ENCODE measurements around the gene GNB1. TPM values are rescaled to one million over a fixed set of nuclear protein-coding genes. Genes with fewer than 3 reads are reported as not detected.
"Not testable (repeated sequence)": the region's sequence is repeated elsewhere in the genome, so short reads cannot be mapped to it uniquely, and the experiment has no call there.

Gene GNB1
- polyA plus RNA-seq, 1 of the 3 experiments (the other 2 are of a cell fraction), result 355 TPM

- Histone ChIP-seq H4K20me1 (ENCODE audit: insufficient read depth) (no peaks in the 10 kb centered on the region), H3K4me3 (ENCODE audit: low read depth in 2 of 2, low read length in 1 of 2) (no peak overlapping the region), H3K27ac (ENCODE audit: low read depth in 2 of 2, low read length in 1 of 2) (no peak overlapping the region), H3K4me1 (ENCODE audit: control insufficient read depth in 1 of 2, insufficient read depth in 2 of 2, low read depth in 1 of 2, low read length in 1 of 2) (no peaks in the 10 kb centered on the region), H3K9me2 (no peaks in the 10 kb centered on the region), H3K4me2 (no peak overlapping the region), H3K9ac (no peak overlapping the region), H3K79me2 (ENCODE audit: insufficient read depth) (no peaks in the 10 kb centered on the region), H3F3A (replicated peaks; ENCODE audit: insufficient read depth) (peaks cover 12% of the 10 kb centered on the region), H3K9me3 (no peaks in the 10 kb centered on the region), H3K27me3 (ENCODE audit: insufficient read depth) (no peaks in the 10 kb centered on the region), H3K36me3 (replicated peaks in 1 of 2; ENCODE audit: control insufficient read depth in 1 of 2, insufficient read depth in 2 of 2, low read length in 1 of 2) (no peaks in the 10 kb centered on the region), H2AFZ (ENCODE audit: low read depth) (no peak overlapping the region)
- ChIA-PET CTCF (no interaction called here), POLR2A (interaction anchor here (0.6 kb wide), 1 partner anchor 10 kb away, joined by 5 read pairs; no protein-coding TSS in a partner anchor)
- TF ChIP-seq FOXM1 (IDR thresholded peaks at IDR 0.05; ENCODE audit: low read depth), result no peak
- no peak for TF ChIP-seq GABPA (IDR thresholded peaks at IDR 0.05; ENCODE audit: low read depth)
- no peak for TF ChIP-seq PBX3 (IDR thresholded peaks at IDR 0.05)
- TF ChIP-seq NRF1 (IDR thresholded peaks at IDR 0.05; ENCODE audit: low read depth, low read length), result no peak
- no peak for TF ChIP-seq FOXJ3 (CRISPR knock-in tag; IDR thresholded peaks at IDR 0.05)
- TF ChIP-seq SMC3 (IDR thresholded peaks at IDR 0.05; ENCODE audit: low read depth, low read length), result no peak
- TF ChIP-seq, protein P1, sequence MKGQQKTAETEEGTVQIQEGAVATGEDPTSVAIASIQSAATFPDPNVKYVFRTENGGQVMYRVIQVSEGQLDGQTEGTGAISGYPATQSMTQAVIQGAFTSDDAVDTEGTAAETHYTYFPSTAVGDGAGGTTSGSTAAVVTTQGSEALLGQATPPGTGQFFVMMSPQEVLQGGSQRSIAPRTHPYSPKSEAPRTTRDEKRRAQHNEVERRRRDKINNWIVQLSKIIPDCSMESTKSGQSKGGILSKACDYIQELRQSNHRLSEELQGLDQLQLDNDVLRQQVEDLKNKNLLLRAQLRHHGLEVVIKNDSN (IDR thresholded peaks at IDR 0.05; ENCODE audit: borderline replicate concordance, low read depth), result no peak
- TF ChIP-seq FOSL2 (IDR thresholded peaks at IDR 0.05; ENCODE audit: borderline replicate concordance, low read depth), result no peak
- peak; percentile 41 for DNase-seq
- WGBS (ENCODE audit: low lambda C conversion rate), result 41% methylated on average over 15 of the region's 16 CpGs
Measured at GRCh38 chr1:1937549-1938275, 46.8 kb upstream of the GNB1 start.

GRCh38 chr1:1937061-1937460, 46.2 kb upstream of the GNB1 start:
- Histone ChIP-seq H3K4me2 (no peak overlapping the region), H3K36me3 (replicated peaks in 1 of 2; ENCODE audit: control insufficient read depth in 1 of 2, insufficient read depth in 2 of 2, low read length in 1 of 2) (no peaks in the 10 kb centered on the region), H3K27ac (ENCODE audit: low read depth in 2 of 2, low read length in 1 of 2) (no peak overlapping the region), H3K4me1 (ENCODE audit: control insufficient read depth in 1 of 2, insufficient read depth in 2 of 2, low read depth in 1 of 2, low read length in 1 of 2) (no peaks in the 10 kb centered on the region), H4K20me1 (ENCODE audit: insufficient read depth) (no peaks in the 10 kb centered on the region), H2AFZ (ENCODE audit: low read depth) (no peak overlapping the region), H3K9me3 (no peaks in the 10 kb centered on the region), H3K27me3 (ENCODE audit: insufficient read depth) (no peaks in the 10 kb centered on the region), H3K9me2 (no peaks in the 10 kb centered on the region), H3F3A (replicated peaks; ENCODE audit: insufficient read depth) (peaks cover 12% of the 10 kb centered on the region), H3K79me2 (ENCODE audit: insufficient read depth) (no peaks in the 10 kb centered on the region), H3K9ac (no peak overlapping the region), H3K4me3 (ENCODE audit: low read depth in 2 of 2, low read length in 1 of 2) (no peak overlapping the region)
- 41% methylated on average over 9 of the region's 15 CpGs for WGBS (ENCODE audit: low lambda C conversion rate)
- POLR2A ChIA-PET, result no interaction called here
- CTCF ChIA-PET, result interaction anchor here (1.3 kb wide), 1 partner anchor 112 kb away, joined by 3 read pairs; no protein-coding TSS in a partner anchor
- no peak for TF ChIP-seq PBX3 (IDR thresholded peaks at IDR 0.05)
- TF ChIP-seq POLR2AphosphoS5 (IDR thresholded peaks at IDR 0.05; ENCODE audit: low read depth, low read length), result no peak
- TF ChIP-seq YY1 (IDR thresholded peaks at IDR 0.05; ENCODE audit: low read depth), result no peak
- no peak for TF ChIP-seq EP300 (IDR thresholded peaks at IDR 0.05; ENCODE audit: borderline replicate concordance in 1 of 2, low read depth in 1 of 2, low read length in 1 of 2)
- TF ChIP-seq FOXM1 (IDR thresholded peaks at IDR 0.05; ENCODE audit: low read depth), result no peak
- DNase-seq, result no peak

DNA sequence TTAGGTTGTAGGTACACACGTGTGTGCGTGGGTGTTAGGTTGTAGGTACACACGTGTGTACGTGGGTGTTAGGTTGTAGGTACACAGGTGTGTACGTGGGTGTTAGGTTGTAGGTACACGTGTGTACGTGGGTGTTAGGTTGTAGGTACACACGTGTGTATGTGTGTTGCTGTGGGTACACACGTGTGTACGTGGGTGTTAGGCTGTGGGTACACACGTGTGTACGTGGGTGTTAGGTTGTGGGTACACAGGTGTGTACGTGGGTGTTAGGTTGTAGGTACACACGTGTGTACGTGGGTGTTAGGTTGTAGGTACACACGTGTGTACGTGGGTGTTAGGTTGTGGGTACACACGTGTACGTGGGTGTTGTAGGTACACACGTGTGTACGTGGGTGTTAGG, 44.0 kb upstream of the GNB1 start:
- H3K79me2 ChIP-seq (ENCODE audit: insufficient read depth); H3K9ac ChIP-seq; H3K36me3 ChIP-seq (replicated peaks in 1 of 2; ENCODE audit: control insufficient read depth in 1 of 2, insufficient read depth in 2 of 2, low read length in 1 of 2); H4K20me1 ChIP-seq (ENCODE audit: insufficient read depth); POLR2A ChIA-PET; H3K4me1 ChIP-seq (ENCODE audit: control insufficient read depth in 1 of 2, insufficient read depth in 2 of 2, low read depth in 1 of 2, low read length in 1 of 2); H3K27me3 ChIP-seq (ENCODE audit: insufficient read depth); DNase-seq; H2AFZ ChIP-seq (ENCODE audit: low read depth); H3K4me3 ChIP-seq (ENCODE audit: low read depth in 2 of 2, low read length in 1 of 2); H3K4me2 ChIP-seq; H3K9me2 ChIP-seq; H3K9me3 ChIP-seq; H3K27ac ChIP-seq (ENCODE audit: low read depth in 2 of 2, low read length in 1 of 2): not testable (repeated sequence)
- H3F3A ChIP-seq (replicated peaks; ENCODE audit: insufficient read depth), result peaks cover 12% of the 10 kb centered on the region
- 73% methylated on average over 18 of the region's 21 CpGs for WGBS (ENCODE audit: low lambda C conversion rate)
- CTCF ChIA-PET, result interaction anchor here (1.2 to 1.4 kb wide), 2 partner anchors 26 to 110 kb away, joined by 3 to 7 read pairs; no protein-coding TSS in a partner anchor
